Measurements from ENCODE around the gene ALB.

Gene ALB

GRCh38 chr4:73396304-73396703 is 7.8 kb upstream of the ALB start:
- Histone ChIP-seq H3K4me2 (no peak overlapping the region), H3K4me1 (ENCODE audit: low read depth, poor library complexity, severe bottlenecking) (no peaks in the 10 kb centered on the region), H3K9ac (no peak overlapping the region), H3K79me2 (ENCODE audit: insufficient read depth, low read depth) (no peaks in the 10 kb centered on the region), H3K27me3 (ENCODE audit: insufficient read depth, low read depth) (no peaks in the 10 kb centered on the region), H3K27ac (no peak overlapping the region), H3K36me3 (ENCODE audit: insufficient read depth) (no peaks in the 10 kb centered on the region), H4K20me1 (ENCODE audit: insufficient read depth) (no peaks in the 10 kb centered on the region), H2AFZ (ENCODE audit: low read depth) (no peak overlapping the region), H3K4me3 (IDR thresholded peaks at IDR 0.05; ENCODE audit: insufficient read depth, low read depth, low read length) (no peak overlapping the region)
- TF ChIP-seq, protein P1, sequence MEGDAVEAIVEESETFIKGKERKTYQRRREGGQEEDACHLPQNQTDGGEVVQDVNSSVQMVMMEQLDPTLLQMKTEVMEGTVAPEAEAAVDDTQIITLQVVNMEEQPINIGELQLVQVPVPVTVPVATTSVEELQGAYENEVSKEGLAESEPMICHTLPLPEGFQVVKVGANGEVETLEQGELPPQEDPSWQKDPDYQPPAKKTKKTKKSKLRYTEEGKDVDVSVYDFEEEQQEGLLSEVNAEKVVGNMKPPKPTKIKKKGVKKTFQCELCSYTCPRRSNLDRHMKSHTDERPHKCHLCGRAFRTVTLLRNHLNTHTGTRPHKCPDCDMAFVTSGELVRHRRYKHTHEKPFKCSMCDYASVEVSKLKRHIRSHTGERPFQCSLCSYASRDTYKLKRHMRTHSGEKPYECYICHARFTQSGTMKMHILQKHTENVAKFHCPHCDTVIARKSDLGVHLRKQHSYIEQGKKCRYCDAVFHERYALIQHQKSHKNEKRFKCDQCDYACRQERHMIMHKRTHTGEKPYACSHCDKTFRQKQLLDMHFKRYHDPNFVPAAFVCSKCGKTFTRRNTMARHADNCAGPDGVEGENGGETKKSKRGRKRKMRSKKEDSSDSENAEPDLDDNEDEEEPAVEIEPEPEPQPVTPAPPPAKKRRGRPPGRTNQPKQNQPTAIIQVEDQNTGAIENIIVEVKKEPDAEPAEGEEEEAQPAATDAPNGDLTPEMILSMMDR (conservative IDR thresholded peaks at IDR 0.05; ENCODE audit: low read depth, low read length) = no peak

DNA sequence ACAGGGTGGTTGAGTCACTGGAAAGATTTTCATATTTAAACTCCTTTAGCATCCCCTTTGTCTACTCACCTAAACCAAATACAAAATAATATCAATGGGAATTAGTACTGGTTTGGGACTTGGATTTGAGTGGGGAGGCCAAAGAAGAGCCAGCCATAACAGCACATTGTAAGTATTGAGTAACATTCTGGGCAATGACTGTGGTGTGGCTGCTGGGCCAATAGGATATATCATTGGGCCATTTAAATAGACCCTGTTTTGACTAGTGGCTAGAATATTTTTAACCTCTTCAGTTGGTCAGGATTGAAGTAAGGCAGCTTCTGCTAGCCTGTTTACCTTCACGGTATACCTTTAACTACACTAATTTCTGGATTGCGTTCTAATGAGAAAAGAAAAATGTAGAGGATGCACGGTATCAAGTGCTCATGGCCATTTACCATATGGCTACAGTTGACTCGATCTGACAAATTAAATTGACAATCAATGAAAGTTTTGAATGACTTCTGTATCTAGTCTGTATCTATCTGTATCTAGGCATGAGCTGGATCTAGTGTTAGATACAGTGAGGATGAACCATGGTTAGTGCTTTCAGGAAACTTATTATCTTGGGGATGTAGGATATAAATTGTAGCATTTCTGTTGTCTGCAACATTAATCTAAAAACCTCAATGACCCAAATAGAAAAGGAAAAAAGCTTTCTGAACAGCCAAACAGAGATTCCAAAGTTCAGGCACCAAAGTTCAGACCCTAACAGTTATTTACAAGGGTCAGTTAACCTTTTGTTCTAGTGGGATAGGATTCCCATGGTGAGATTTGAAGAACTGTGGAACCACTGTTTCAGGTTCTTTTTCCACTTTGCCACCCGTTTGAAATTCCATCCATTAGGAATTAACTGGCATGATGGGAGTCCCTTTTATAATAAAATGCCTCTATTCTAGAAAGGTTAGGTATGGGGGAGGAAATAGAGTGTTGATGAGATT is 6.8 kb upstream of the ALB start:
- TF ChIP-seq, protein P1 (conservative IDR thresholded peaks at IDR 0.05; ENCODE audit: low read depth, low read length) = no peak
- Histone ChIP-seq H2AFZ (ENCODE audit: low read depth) (no peak overlapping the region), H3K4me2 (no peak overlapping the region), H3K4me1 (ENCODE audit: low read depth, poor library complexity, severe bottlenecking) (no peaks in the 10 kb centered on the region), H3K4me3 (IDR thresholded peaks at IDR 0.05; ENCODE audit: insufficient read depth, low read depth, low read length) (no peak overlapping the region), H3K27ac (no peak overlapping the region), H3K27me3 (ENCODE audit: insufficient read depth, low read depth) (no peaks in the 10 kb centered on the region), H3K9ac (no peak overlapping the region), H3K79me2 (ENCODE audit: insufficient read depth, low read depth) (no peaks in the 10 kb centered on the region), H4K20me1 (ENCODE audit: insufficient read depth) (no peaks in the 10 kb centered on the region), H3K36me3 (ENCODE audit: insufficient read depth) (no peaks in the 10 kb centered on the region)

GRCh38 chr4:73401412-73401811 is 2.7 kb upstream of the ALB start:
- no peak overlapping the region for H3K27ac ChIP-seq
- H3K79me2 ChIP-seq (ENCODE audit: insufficient read depth, low read depth) = no peaks in the 10 kb centered on the region
- TF ChIP-seq, protein P1 (conservative IDR thresholded peaks at IDR 0.05; ENCODE audit: low read depth, low read length) = no peak
- H3K4me1 ChIP-seq (ENCODE audit: low read depth, poor library complexity, severe bottlenecking) = no peaks in the 10 kb centered on the region
- H2AFZ ChIP-seq (ENCODE audit: low read depth) = no peak overlapping the region
- no peaks in the 10 kb centered on the region for H3K27me3 ChIP-seq (ENCODE audit: insufficient read depth, low read depth)
- no peak overlapping the region for H3K4me2 ChIP-seq
- no peaks in the 10 kb centered on the region for H4K20me1 ChIP-seq (ENCODE audit: insufficient read depth)
- H3K9ac ChIP-seq = no peak overlapping the region
- H3K36me3 ChIP-seq (ENCODE audit: insufficient read depth) = no peaks in the 10 kb centered on the region
- H3K4me3 ChIP-seq (IDR thresholded peaks at IDR 0.05; ENCODE audit: insufficient read depth, low read depth, low read length) = no peak overlapping the region

DNA sequence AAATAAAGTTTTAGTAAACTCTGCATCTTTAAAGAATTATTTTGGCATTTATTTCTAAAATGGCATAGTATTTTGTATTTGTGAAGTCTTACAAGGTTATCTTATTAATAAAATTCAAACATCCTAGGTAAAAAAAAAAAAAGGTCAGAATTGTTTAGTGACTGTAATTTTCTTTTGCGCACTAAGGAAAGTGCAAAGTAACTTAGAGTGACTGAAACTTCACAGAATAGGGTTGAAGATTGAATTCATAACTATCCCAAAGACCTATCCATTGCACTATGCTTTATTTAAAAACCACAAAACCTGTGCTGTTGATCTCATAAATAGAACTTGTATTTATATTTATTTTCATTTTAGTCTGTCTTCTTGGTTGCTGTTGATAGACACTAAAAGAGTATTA is 370 bp downstream of the ALB start:
- Histone ChIP-seq H3K4me3 (IDR thresholded peaks at IDR 0.05; ENCODE audit: insufficient read depth, low read depth, low read length) (no peak overlapping the region), H3K36me3 (ENCODE audit: insufficient read depth) (no peaks in the 10 kb centered on the region), H3K27ac (no peak overlapping the region), H3K27me3 (ENCODE audit: insufficient read depth, low read depth) (no peaks in the 10 kb centered on the region), H3K9ac (no peak overlapping the region), H3K79me2 (ENCODE audit: insufficient read depth, low read depth) (no peaks in the 10 kb centered on the region), H3K4me1 (ENCODE audit: low read depth, poor library complexity, severe bottlenecking) (no peaks in the 10 kb centered on the region), H2AFZ (ENCODE audit: low read depth) (no peak overlapping the region), H3K4me2 (no peak overlapping the region), H4K20me1 (ENCODE audit: insufficient read depth) (no peaks in the 10 kb centered on the region)
- TF ChIP-seq, protein P1 (conservative IDR thresholded peaks at IDR 0.05; ENCODE audit: low read depth, low read length) = no peak
